ENCODE results near the gene DYNC1LI1. TPM values are rescaled to one million over a fixed set of nuclear protein-coding genes. Genes with fewer than 3 reads are reported as not detected.
"Not testable (repeated sequence)": the region's sequence is repeated elsewhere in the genome, so short reads cannot be mapped to it uniquely, and the experiment has no call there.

Gene DYNC1LI1
- total RNA-seq, 8 experiments from 2014 or later: 31.2 to 79.8 (median 66.4) TPM

DNA sequence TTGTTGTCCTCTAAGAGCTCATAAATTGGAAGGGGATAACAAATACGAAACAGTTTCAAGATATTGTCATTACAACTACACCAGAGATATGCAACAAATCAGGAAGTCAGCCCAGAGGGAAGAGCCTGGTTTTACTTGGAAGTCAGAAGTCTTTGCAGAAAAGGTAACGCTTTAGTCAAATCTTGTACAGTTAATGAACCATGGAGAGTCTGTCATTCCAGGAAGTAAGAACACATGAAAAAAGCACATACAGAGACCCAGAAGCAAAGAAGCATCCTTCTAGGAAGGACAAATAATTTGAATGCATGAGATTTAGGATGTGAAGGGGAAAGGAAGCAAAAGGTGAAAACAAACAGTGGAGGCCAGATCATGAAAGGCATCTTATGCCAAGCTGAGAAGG is 19.6 kb downstream of the DYNC1LI1 start:
- H3K27ac ChIP-seq: no peak overlapping the region
- WGBS, 10 experiments: 75 to 100% (median 94%) methylated on average over 1 to 2 of the region's 2 CpGs
- no peaks in the 10 kb centered on the region for H3K4me1 ChIP-seq (replicated peaks in 1 of 2)
- no peak for ATAC-seq (replicated peaks in 6 of 8)
- H3K4me3 ChIP-seq: no peak overlapping the region
- in situ Hi-C loops (cut with MboI; ENCODE audit: low pct_unique_long_range_greater_than_20kb in 2 of 9, low sequenced_read_pairs in 9 of 9, unreplicated experiment in 9 of 9): no loop called here

GRCh38 chr3:32545305-32545704 is 25.4 kb downstream of the DYNC1LI1 start:
- Histone ChIP-seq H3K27ac (no peak overlapping the region), H3K4me1 (replicated peaks in 1 of 2) (no peaks in the 10 kb centered on the region), H3K4me3 (no peak overlapping the region)
- in situ Hi-C loops (cut with MboI; ENCODE audit: low pct_unique_long_range_greater_than_20kb in 2 of 9, low sequenced_read_pairs in 9 of 9, unreplicated experiment in 9 of 9): no loop called here
- no peak for ATAC-seq (replicated peaks in 6 of 8)

- ATAC-seq (replicated peaks in 6 of 8): no peak
- no peaks in the 10 kb centered on the region for H3K4me1 ChIP-seq (replicated peaks in 1 of 2)
- 83 to 100% (median 92%) methylated on average over 1 to 2 of the region's 2 CpGs; no CpG with 5 or more reads in 1 of the 10 experiments for WGBS, 10 experiments
- in situ Hi-C loops (cut with MboI; ENCODE audit: low pct_unique_long_range_greater_than_20kb in 2 of 9, low sequenced_read_pairs in 9 of 9, unreplicated experiment in 9 of 9): no loop called here
- no peak overlapping the region for H3K4me3 ChIP-seq
- no peak overlapping the region for H3K27ac ChIP-seq
These were observed 25.8 kb downstream of the DYNC1LI1 start for GRCh38 chr3:32544894-32545293.

DNA sequence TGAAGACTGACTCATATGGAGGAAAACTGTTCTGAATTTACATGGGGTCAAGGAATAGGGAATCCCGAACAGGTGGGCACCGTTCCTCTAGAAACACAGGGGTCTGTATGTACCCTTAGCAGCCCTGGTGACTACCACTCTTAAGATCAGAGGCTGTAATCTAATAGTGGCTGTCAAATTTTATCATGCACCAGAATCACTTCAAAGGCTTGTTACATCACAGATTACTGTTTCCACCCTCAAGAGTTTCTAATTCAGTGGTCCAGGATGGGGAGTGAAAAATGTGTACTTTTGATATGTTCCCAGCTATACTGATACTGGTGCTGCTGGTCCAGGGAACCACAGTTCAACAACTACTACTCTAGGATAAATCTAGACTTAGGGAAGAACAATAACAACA is 27.9 kb downstream of the DYNC1LI1 start:
- no peak for ATAC-seq (replicated peaks in 6 of 8)
- no peak overlapping the region for H3K27ac ChIP-seq
- H3K4me1 ChIP-seq (replicated peaks in 1 of 2): no peaks in the 10 kb centered on the region
- 40 to 93% (median 93%) methylated on average over 1 to 2 of the region's 2 CpGs; no CpG with 5 or more reads in 7 of the 10 experiments for WGBS, 10 experiments
- in situ Hi-C loops (cut with MboI; ENCODE audit: low pct_unique_long_range_greater_than_20kb in 2 of 9, low sequenced_read_pairs in 9 of 9, unreplicated experiment in 9 of 9): no loop called here
- no peak overlapping the region for H3K4me3 ChIP-seq

- H3K4me1 ChIP-seq (replicated peaks in 1 of 2): no peaks in the 10 kb centered on the region
- 88 to 100% (median 97%) methylated on average over 1 to 4 of the region's 4 CpGs; no CpG with 5 or more reads in 1 of the 10 experiments for WGBS, 10 experiments
- no peak overlapping the region for H3K27ac ChIP-seq
- ATAC-seq (replicated peaks in 6 of 8): no peak
- no peak overlapping the region for H3K4me3 ChIP-seq
- in situ Hi-C loops (cut with MboI; ENCODE audit: low pct_unique_long_range_greater_than_20kb in 2 of 9, low sequenced_read_pairs in 9 of 9, unreplicated experiment in 9 of 9): no loop called here
These were observed 29.8 kb downstream of the DYNC1LI1 start for GRCh38 chr3:32540899-32541298.

GRCh38 chr3:32532434-32532833 is 38.2 kb downstream of the DYNC1LI1 start:
- WGBS, 10 experiments: 77 to 100% (median 90%) methylated on average over 1 of the region's 1 CpG; no CpG with 5 or more reads in 6 of the 10 experiments
- ATAC-seq (replicated peaks in 6 of 8): no peak
- Histone ChIP-seq H3K4me1 (replicated peaks in 1 of 2) (no peaks in the 10 kb centered on the region), H3K27ac (no peak overlapping the region), H3K4me3 (no peak overlapping the region)
- in situ Hi-C loops (cut with MboI; ENCODE audit: low pct_unique_long_range_greater_than_20kb in 2 of 9, low sequenced_read_pairs in 9 of 9, unreplicated experiment in 9 of 9): no loop called here

- peak in 1 of 8 experiments; percentile 42 for ATAC-seq (replicated peaks in 6 of 8)
These were observed 39.5 kb downstream of the DYNC1LI1 start for GRCh38 chr3:32531010-32531647.

DNA sequence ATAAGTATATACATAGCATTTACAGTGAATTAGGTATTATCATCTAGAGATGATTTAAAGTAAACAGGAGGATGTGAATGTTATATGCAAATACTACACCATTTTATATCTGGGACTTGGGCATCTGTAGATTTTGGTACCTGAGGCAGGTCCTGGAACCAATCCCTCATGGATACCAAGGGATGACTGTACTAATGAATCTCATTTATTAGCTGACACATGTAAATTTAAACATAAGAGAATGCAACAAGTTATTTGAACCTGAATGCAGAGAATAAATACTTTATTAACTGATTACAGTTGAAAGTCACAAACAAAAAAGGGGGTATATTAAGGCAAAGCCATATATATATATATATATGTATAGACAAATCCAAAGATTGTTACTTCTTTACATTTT is 44.9 kb downstream of the DYNC1LI1 start:
- Histone ChIP-seq H3K4me1 (replicated peaks in 1 of 2) (no peaks in the 10 kb centered on the region), H3K4me3 (no peak overlapping the region), H3K27ac (no peak overlapping the region)
- in situ Hi-C loops (cut with MboI; ENCODE audit: low pct_unique_long_range_greater_than_20kb in 2 of 9, low sequenced_read_pairs in 9 of 9, unreplicated experiment in 9 of 9): no loop called here
- no peak for ATAC-seq (replicated peaks in 6 of 8)

More at GRCh38 chr3:32531010-32531647, 39.5 kb downstream of the DYNC1LI1 start:
- H3K27ac ChIP-seq: no peak overlapping the region
- in situ Hi-C loops (cut with MboI; ENCODE audit: low pct_unique_long_range_greater_than_20kb in 2 of 9, low sequenced_read_pairs in 9 of 9, unreplicated experiment in 9 of 9): no loop called here
- no peak overlapping the region for H3K4me3 ChIP-seq
- no peaks in the 10 kb centered on the region for H3K4me1 ChIP-seq (replicated peaks in 1 of 2)

DNA sequence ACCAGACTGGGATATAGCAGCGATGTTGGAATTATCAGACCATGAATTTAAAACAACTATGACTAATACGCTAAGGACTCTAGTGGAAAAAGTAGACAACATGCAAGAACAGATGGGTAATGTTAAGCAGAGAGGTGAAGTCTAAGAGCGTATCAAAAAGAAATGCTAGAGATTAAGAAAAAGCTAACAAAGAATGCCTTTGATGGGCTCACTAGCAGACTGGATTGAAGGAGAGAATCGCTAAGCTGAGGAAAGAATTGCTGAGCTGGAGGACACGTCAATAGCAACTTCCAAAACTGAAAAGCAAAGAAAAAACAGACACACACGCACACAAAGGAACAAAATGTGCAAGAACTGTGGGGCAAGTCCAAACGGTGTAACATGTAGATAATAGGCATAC is 48.0 kb downstream of the DYNC1LI1 start:
- no peak for ATAC-seq (replicated peaks in 6 of 8)
- in situ Hi-C loops (cut with MboI; ENCODE audit: low pct_unique_long_range_greater_than_20kb in 2 of 9, low sequenced_read_pairs in 9 of 9, unreplicated experiment in 9 of 9): loop anchor here in 3 of 9 experiments (25.0 kb wide), 1 partner anchor 140 kb away; no protein-coding TSS in a partner anchor
- 79 to 92% (median 85%) methylated on average over 5 to 7 of the region's 7 CpGs for WGBS, 10 experiments
- H3K27ac ChIP-seq: no peak overlapping the region
- no peak overlapping the region for H3K4me3 ChIP-seq
- no peaks in the 10 kb centered on the region for H3K4me1 ChIP-seq (replicated peaks in 1 of 2)

DNA sequence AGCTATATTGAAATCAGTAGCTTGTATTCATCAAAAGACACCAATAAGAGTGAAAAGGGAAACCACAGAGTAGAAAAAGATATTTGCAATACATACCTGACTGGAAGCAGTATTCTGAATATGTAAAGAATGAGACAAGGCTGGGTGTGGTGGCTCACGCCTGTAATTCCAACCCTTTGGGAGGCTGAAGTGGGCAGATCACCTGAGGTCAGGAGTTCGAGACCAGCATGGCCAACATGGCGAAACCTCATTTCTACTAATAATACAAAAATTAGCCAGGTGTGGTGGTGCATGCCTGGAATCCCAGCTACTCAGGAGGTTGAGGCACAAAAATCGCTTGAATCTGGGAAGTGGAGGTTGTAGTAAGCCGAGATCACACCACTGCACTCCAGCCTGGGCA is 51.7 kb downstream of the DYNC1LI1 start:
- H3K27ac ChIP-seq; H3K4me1 ChIP-seq (replicated peaks in 1 of 2); H3K4me3 ChIP-seq: not testable (repeated sequence)
- in situ Hi-C loops (cut with MboI; ENCODE audit: low pct_unique_long_range_greater_than_20kb in 2 of 9, low sequenced_read_pairs in 9 of 9, unreplicated experiment in 9 of 9): loop anchor here in 5 of 9 experiments (10.0 to 25.0 kb wide), 3 partner anchors 136 to 146 kb away; no protein-coding TSS in a partner anchor
- ATAC-seq (replicated peaks in 6 of 8): peak in 2 of 8 experiments; percentile 15 to 34
- 17 to 100% (median 94%) methylated on average over 1 to 5 of the region's 5 CpGs; no CpG with 5 or more reads in 2 of the 10 experiments for WGBS, 10 experiments

- not testable (repeated sequence) for H3K4me1 ChIP-seq (replicated peaks in 1 of 2); H3K4me3 ChIP-seq; H3K27ac ChIP-seq; ATAC-seq (replicated peaks in 6 of 8)
- in situ Hi-C loops (cut with MboI; ENCODE audit: low pct_unique_long_range_greater_than_20kb in 2 of 9, low sequenced_read_pairs in 9 of 9, unreplicated experiment in 9 of 9): loop anchor here in 5 of 9 experiments (10.0 to 25.0 kb wide), 3 partner anchors 138 to 148 kb away; no protein-coding TSS in a partner anchor
- 88 to 100% (median 99%) methylated on average over 1 to 7 of the region's 9 CpGs; no CpG with 5 or more reads in 2 of the 10 experiments for WGBS, 10 experiments
These were observed 53.9 kb downstream of the DYNC1LI1 start for GRCh38 chr3:32516751-32517150.

GRCh38 chr3:32511005-32511404 is 59.7 kb downstream of the DYNC1LI1 start:
- H3K4me1 ChIP-seq (replicated peaks in 1 of 2): peaks cover 0 to 2% of the 10 kb centered on the region in 2 donors
- in situ Hi-C loops (cut with MboI; ENCODE audit: low pct_unique_long_range_greater_than_20kb in 2 of 9, low sequenced_read_pairs in 9 of 9, unreplicated experiment in 9 of 9): loop anchor here in 5 of 9 experiments (10.0 to 25.0 kb wide), 3 partner anchors 144 to 154 kb away; no protein-coding TSS in a partner anchor
- no peak overlapping the region for H3K27ac ChIP-seq
- H3K4me3 ChIP-seq: no peak overlapping the region
- 0 to 100% (median 82%) methylated on average over 1 to 2 of the region's 2 CpGs; no CpG with 5 or more reads in 1 of the 10 experiments for WGBS, 10 experiments
- ATAC-seq (replicated peaks in 6 of 8): peak in 3 of 8 experiments; percentile 35 to 62 (median 58)

- peaks cover 0 to 2% of the 10 kb centered on the region in 2 donors for H3K4me1 ChIP-seq (replicated peaks in 1 of 2)
- in situ Hi-C loops (cut with MboI; ENCODE audit: low pct_unique_long_range_greater_than_20kb in 2 of 9, low sequenced_read_pairs in 9 of 9, unreplicated experiment in 9 of 9): loop anchor here in 5 of 9 experiments (10.0 to 25.0 kb wide), 3 partner anchors 145 to 155 kb away; no protein-coding TSS in a partner anchor
- no peak overlapping the region for H3K27ac ChIP-seq
- no peak overlapping the region for H3K4me3 ChIP-seq
- ATAC-seq (replicated peaks in 6 of 8): peak; percentile 53 to 93 (median 84)
- 0 to 100% (median 47%) methylated on average over 1 to 3 of the region's 3 CpGs; no CpG with 5 or more reads in 1 of the 10 experiments for WGBS, 10 experiments
These were observed 60.5 kb downstream of the DYNC1LI1 start for GRCh38 chr3:32510075-32510724.
